Gastrocnemius medialis (tissue), 4 donors: ENCODE results near the gene PDE10A.

Source experiments
- POLR2A ChIP-seq, 2 donors: fragments of 450-650 bp; IDR thresholded peaks; one replicate each; pipeline ENCODE4 v1.6.1; 2017; ENCODE audit warnings: antibody characterized with exemption in 2 of 2, mild to moderate bottlenecking in 2 of 2, moderate library complexity in 2 of 2
- TF ChIP-seq, protein P1 (sequence below), 5 experiments: fragments of 450-650 bp in 3 of 5; fragments of 200-600 bp in 2 of 5; sonication (generic) in 2 of 5; IDR thresholded peaks in 4 of 5; conservative IDR thresholded peaks in 1 of 5; 1 replicate in 4 of 5; 2 replicates in 1 of 5; pipeline ENCODE4 v1.5.1; 2016 to 2019; ENCODE audit warnings: antibody characterized with exemption in 5 of 5, mild to moderate bottlenecking in 3 of 5, moderate library complexity in 3 of 5

DNA sequence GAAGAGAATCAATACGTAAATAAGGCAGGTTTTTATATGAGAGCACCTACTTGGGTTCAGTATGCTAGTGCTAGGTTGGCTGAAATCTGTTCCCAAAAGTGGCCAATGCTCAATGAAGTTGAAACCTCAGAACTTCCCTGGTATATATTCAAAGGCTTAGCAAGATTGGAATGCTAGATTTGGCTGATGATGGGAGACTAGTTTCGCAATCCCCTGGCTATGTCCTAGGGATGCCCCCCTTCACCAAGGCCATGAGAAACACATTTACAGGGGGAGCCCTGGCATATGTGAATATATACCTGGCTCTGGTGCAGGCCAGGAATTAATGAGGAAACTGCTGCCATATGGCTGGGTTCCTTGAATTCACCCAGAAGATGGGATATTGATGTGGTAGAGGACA, 211.2 kb downstream of the PDE10A start:
- TF ChIP-seq, protein P1, sequence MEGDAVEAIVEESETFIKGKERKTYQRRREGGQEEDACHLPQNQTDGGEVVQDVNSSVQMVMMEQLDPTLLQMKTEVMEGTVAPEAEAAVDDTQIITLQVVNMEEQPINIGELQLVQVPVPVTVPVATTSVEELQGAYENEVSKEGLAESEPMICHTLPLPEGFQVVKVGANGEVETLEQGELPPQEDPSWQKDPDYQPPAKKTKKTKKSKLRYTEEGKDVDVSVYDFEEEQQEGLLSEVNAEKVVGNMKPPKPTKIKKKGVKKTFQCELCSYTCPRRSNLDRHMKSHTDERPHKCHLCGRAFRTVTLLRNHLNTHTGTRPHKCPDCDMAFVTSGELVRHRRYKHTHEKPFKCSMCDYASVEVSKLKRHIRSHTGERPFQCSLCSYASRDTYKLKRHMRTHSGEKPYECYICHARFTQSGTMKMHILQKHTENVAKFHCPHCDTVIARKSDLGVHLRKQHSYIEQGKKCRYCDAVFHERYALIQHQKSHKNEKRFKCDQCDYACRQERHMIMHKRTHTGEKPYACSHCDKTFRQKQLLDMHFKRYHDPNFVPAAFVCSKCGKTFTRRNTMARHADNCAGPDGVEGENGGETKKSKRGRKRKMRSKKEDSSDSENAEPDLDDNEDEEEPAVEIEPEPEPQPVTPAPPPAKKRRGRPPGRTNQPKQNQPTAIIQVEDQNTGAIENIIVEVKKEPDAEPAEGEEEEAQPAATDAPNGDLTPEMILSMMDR (IDR thresholded peaks at IDR 0.05 in 4 of 5, conservative IDR thresholded peaks at IDR 0.05 in 1 of 5), result no peak
- no peak for TF ChIP-seq POLR2A (IDR thresholded peaks at IDR 0.05)
